SHP77 treated with DMSO at 0.1 percent for 48 hours (cell line): ENCODE measurements around the gene SLIT3.

Experiments
- DNase-seq: peaks from one replicate; lab custom pipeline; 2025; lab: John Stamatoyannopoulos, UW

Gene SLIT3

DNA sequence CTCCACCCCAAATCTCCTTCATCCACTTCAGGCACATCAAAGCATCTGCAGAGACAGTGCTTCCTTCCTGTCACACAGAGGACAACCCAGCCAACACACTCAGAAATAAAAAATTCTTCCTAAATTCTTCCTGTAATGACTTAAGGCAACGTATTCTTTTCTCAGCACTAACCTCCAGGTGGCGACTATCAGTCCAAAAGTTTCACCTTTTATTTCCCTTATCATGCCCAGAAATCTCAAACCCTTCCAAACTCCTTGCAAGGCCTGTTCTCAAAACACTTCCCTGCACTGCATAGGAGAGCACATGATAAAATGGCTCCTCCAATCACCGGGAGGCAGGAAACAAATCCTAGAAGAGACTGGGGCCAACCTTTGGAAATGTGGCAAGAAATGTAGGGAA, 35.1 kb downstream of the SLIT3 start:
- DNase-seq: no peak

DNA sequence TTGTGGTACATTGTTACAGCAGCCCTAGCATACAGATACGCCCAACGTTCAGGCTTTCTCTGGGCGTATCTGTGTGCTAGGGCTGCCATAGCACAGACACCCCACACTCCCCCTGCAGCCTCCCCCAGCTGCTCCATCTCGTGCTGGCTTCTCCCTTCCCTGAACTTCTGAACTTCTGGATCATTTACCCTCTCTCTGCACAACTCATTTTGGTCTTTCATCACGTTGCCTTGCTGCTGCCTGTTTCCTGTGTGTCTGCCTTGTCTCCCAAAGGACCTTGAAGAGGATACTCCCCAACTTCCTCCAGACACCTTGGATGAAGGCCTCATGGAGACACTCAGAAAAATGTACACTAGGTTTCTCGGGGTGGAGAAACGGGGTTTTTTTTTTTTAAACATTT, 37.3 kb downstream of the SLIT3 start:
- DNase-seq: no peak

GRCh38 chr5:169260896-169261569, 39.9 kb downstream of the SLIT3 start:
- DNase-seq: no peak

- no peak for DNase-seq
Observed at GRCh38 chr5:169258372-169259000, 42.5 kb downstream of the SLIT3 start.

DNA sequence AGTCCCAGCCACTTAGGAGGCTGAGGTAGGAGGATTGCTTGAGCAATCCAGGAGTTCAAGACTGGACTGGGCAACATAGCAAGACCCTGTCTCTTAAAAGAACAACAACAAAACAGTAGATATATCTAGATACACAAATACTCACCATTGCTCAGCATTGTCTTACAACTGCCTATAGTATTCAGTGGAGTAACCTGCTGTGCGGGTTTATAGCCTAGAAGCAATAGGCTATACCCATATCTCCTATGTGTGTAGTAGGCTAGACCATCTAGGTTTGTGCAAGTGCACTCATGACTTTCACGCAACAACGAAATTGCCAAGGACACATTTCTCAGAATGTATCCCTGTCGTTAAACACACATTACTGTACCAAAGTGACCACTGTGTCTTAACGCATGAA, 44.7 kb downstream of the SLIT3 start:
- no peak for DNase-seq

GRCh38 chr5:169253071-169253470, 47.9 kb downstream of the SLIT3 start:
- DNase-seq: no peak

- DNase-seq: no peak
Observed at GRCh38 chr5:169251333-169252084, 49.4 kb downstream of the SLIT3 start.

DNA sequence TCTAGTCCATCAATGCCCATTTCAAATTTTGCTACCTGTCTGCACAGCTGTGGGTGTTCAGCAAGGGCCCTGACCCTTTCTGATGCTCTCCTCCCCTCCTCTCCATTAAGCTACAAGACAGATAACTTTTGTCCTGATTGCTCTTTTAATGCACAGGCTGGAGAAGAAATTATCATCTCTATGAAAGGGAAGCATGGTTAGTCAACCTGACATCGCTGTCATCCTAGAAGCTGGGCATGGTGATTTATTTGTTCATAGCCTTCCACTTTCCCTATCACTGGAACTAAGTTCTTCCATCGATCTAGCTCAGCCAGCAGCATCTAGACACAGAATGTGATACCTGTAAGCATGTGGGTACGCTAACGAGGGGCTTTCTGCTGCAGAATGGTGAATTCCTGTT, 50.1 kb downstream of the SLIT3 start:
- DNase-seq: no peak

DNA sequence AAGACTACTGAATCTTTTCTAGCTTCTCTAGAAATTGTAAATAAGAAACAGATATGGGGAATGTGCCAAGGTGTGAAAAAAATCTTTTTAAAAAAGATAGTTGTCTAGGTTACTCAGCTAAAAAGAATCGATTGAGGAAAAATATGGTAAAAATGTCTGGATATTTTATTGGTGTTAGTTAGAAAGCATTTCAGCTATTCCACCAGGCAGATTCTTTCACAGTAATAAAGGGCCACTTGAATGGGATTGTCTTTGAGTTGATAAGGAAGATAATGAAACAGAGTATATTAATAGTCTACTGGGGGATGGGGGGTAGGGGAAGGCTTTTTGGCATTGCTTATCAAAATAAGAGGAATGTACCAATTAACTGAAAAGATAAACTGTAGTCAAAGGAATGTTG, 51.9 kb downstream of the SLIT3 start:
- DNase-seq: no peak

DNA sequence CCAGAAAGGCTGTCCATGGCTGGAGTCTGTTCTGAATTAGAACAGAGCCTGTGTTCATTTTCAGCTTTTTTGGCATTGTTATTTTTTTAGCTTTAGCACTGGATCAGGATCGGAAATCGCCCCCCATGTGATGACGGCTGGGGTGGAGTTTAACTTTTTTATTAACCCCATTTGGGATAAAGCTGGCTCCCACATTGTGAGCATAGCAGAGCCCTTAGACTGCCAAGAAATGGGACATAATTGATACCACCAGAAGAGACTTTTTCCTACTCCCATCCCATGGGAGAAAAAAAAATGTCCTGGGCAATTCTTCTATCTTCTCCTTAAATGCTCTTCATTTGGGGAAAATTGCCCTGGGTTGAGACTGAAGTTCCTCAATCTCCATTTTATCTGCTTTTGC, 52.4 kb downstream of the SLIT3 start:
- DNase-seq: no peak

DNA sequence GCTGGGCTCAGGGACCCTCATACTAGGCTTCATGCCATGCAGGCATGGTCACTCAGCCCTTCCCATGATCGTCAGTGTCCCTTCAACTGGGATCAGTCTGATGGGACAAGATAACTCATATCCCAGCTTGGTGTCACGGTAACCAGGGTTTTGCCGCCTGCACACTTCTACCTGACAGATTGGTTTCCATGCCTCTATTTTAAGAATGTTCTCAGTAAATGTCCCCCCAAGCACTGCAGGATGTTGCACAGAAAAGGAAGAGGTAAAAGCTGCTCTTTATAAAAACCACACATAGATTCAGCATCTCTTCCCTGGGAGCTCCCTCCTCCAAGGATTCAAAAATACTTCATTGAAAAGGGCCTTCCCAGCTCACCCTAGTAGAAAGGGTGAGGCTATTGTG, 56.1 kb downstream of the SLIT3 start:
- no peak for DNase-seq

- no peak for DNase-seq
Observed at GRCh38 chr5:169243651-169244422, 57.1 kb downstream of the SLIT3 start.

- DNase-seq: no peak
Observed at GRCh38 chr5:169242849-169243186, 58.1 kb downstream of the SLIT3 start.

GRCh38 chr5:169242175-169242848, 58.6 kb downstream of the SLIT3 start:
- DNase-seq: no peak

- DNase-seq: no peak
Observed at GRCh38 chr5:169229342-169229892, 71.5 kb downstream of the SLIT3 start.

- DNase-seq: no peak
Observed at GRCh38 chr5:169226895-169227294, 74.0 kb downstream of the SLIT3 start.

DNA sequence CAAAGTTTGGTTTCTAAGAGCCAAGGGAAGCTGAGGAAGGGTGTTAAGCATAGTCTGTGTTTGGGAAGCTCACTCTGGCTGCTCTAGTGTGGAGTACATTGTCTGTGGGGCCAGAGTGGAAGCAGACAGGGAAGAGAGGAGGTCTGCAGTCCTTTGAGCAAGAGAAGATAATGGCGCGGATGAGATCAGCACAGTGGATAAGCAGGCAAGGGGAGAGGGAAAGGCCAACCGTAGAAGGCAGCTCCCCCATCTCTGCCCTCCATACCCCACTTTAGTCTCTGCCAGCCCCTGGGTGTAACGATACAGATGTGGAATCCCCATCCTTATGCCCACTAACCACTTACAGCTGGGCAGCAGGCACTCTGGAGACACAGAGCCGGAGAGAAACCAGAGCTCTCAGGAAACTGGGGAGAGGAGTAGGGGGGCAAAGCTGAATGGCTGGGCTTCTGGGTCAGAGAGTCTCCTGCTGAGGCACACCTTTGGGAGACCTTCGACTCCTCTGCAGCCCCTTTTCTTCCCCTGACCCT, 75.0 kb downstream of the SLIT3 start:
- DNase-seq: no peak

GRCh38 chr5:169223595-169223953, 77.4 kb downstream of the SLIT3 start:
- DNase-seq: no peak

DNA sequence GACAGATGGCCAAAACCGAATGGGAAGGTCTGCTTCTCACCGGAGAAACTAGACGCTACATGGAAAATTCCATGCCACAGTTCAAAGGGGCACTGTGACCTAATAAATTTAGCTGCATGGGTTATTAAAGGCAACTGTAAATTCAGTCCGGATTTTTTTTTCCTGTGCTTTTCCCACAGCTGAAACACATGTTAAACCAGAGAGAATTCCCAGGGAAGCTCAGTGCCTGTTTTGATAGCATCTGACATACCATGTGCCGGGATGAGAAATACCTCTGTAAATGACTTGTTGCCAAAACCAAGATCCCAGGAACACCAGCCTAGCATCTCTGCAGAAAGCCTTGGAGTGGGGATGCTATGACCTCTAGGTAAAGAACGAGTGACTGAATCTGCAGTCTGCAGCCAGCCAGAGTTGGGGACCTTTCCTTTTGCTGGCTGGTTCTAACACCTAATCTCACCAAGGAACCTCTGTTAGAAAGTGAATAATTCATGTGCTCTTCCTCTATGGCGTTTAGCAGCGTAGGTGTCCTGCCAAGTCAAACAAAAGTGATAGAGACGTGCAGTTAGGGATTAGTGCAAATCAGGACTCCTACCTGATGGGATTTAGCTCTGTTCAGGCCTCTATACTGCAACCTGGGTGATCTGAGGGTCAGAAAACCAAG, 77.9 kb downstream of the SLIT3 start:
- DNase-seq: no peak

DNA sequence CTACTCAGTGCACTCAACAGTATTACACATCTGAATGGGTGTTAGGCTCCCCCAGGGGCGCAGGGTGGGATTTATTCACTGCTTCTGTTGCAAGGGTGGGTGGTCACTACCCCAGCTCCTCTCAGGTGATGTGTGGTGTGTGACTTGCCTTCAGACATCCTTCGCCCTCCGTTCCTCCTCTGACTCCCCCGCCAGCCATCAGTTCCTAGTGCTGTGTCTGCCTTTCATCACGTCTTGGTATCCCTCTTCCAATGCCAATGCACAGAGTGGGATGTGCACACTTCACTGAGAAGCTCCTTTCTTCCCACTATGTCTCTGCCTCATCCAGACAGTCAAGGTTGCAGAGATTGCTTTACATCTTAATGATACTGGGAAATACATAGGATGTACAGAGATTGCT, 79.4 kb downstream of the SLIT3 start:
- DNase-seq: no peak

GRCh38 chr5:169219961-169220360, 81.0 kb downstream of the SLIT3 start:
- DNase-seq: no peak
